PFSK-1 (cell line): ENCODE data around the gene ADAM15.

Source experiments
- FOXP2 ChIP-seq: optimal IDR thresholded peaks from 2 replicates; pipeline ENCODE3; 2011; ENCODE audit warnings: borderline replicate concordance, control low read depth, inconsistent platforms; ENCODE audit not compliant: insufficient read depth; ENCODE audit errors: extremely low read length, extremely low read depth
- POLR2AphosphoS5 ChIP-seq: IDR thresholded peaks from 2 replicates; pipeline ENCODE4 v1.6.1; 2012; ENCODE audit warnings: low read depth, mild to moderate bottlenecking, control low read depth, low read length, moderate library complexity
- SIN3A ChIP-seq: IDR thresholded peaks from 2 replicates; pipeline ENCODE4 v1.6.1; 2012; ENCODE audit warnings: mild to moderate bottlenecking, low read length, moderate library complexity, borderline replicate concordance; ENCODE audit not compliant: insufficient read depth
- TAF1 ChIP-seq: IDR thresholded peaks from 2 replicates; pipeline ENCODE4 v1.6.1; 2012; ENCODE audit warnings: low read length, control low read depth, borderline replicate concordance; ENCODE audit not compliant: insufficient read depth
- TF ChIP-seq, protein P1 (sequence below), 2 experiments: IDR thresholded peaks; 2 replicates each; pipeline versions ENCODE4 v1.6.1 to v1.8.0; 2011 to 2012; ENCODE audit warnings: low read depth in 2 of 2, low read length in 2 of 2, control low read depth in 1 of 2, inconsistent platforms in 1 of 2, mild to moderate bottlenecking in 1 of 2, moderate library complexity in 1 of 2; ENCODE audit not compliant: insufficient read depth in 1 of 2

ADAM15 gene

DNA sequence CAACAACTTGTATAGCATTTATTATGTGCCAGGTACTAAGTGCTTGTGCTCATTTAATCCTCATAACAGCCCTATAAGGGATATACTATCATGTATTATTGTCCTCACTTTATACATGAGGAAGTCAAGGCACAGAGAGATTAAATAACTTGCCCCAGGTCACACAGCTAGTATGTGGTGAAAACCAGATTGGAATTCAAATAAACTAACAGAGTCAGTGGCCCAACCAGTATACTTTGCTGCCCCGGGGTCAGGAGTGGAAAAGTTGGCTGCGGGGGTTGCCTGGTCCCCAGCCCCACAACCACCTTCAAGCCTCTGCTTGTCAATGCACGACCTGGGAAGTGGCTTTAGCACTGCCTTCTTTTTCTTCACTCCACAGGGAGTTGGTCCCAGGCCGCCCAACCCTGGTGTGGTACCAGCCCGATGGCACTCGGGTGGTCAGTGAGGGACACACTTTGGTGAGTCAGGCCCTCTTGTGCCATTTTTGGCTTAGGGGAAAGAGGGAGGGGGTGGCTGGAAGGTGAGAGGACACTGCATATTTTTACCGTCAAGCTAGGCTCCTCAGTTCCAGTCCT, 2.5 kb downstream of the ADAM15 start:
- no peak for TF ChIP-seq SIN3A
- TF ChIP-seq FOXP2 = no peak
- TF ChIP-seq, protein P1, sequence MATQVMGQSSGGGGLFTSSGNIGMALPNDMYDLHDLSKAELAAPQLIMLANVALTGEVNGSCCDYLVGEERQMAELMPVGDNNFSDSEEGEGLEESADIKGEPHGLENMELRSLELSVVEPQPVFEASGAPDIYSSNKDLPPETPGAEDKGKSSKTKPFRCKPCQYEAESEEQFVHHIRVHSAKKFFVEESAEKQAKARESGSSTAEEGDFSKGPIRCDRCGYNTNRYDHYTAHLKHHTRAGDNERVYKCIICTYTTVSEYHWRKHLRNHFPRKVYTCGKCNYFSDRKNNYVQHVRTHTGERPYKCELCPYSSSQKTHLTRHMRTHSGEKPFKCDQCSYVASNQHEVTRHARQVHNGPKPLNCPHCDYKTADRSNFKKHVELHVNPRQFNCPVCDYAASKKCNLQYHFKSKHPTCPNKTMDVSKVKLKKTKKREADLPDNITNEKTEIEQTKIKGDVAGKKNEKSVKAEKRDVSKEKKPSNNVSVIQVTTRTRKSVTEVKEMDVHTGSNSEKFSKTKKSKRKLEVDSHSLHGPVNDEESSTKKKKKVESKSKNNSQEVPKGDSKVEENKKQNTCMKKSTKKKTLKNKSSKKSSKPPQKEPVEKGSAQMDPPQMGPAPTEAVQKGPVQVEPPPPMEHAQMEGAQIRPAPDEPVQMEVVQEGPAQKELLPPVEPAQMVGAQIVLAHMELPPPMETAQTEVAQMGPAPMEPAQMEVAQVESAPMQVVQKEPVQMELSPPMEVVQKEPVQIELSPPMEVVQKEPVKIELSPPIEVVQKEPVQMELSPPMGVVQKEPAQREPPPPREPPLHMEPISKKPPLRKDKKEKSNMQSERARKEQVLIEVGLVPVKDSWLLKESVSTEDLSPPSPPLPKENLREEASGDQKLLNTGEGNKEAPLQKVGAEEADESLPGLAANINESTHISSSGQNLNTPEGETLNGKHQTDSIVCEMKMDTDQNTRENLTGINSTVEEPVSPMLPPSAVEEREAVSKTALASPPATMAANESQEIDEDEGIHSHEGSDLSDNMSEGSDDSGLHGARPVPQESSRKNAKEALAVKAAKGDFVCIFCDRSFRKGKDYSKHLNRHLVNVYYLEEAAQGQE (IDR thresholded peaks at IDR 0.05; ENCODE audit: insufficient read depth in 1 of 2, low read depth in 2 of 2, low read length in 2 of 2) = no peak
- no peak for TF ChIP-seq POLR2AphosphoS5

DNA sequence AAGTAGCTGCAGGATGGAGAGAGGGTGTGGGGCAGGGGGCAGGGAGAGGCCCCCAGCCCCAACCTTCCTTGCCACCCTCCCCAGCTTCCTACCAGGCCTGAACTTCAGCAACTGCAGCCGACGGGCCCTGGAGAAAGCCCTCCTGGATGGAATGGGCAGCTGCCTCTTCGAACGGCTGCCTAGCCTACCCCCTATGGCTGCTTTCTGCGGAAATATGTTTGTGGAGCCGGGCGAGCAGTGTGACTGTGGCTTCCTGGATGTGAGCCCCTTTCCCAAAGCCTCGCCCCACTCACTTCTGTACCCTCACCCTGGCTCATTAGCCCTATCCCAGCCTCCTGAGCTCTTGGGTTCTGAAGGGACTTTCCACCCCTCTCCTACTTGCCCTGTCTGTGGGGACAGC, 6.0 kb downstream of the ADAM15 start:
- no peak for TF ChIP-seq SIN3A

DNA sequence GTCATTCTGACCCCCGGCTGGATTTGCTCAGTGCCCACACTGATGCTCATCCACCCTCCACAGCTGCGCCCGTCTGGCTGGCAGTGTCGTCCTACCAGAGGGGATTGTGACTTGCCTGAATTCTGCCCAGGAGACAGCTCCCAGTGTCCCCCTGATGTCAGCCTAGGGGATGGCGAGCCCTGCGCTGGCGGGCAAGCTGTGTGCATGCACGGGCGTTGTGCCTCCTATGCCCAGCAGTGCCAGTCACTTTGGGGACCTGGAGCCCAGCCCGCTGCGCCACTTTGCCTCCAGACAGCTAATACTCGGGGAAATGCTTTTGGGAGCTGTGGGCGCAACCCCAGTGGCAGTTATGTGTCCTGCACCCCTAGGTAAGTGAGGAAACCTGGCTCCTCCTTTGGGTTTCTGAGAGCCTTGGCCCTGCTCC, 6.7 kb downstream of the ADAM15 start:
- TF ChIP-seq SIN3A (no peak), POLR2AphosphoS5 (no peak), FOXP2 (no peak), TAF1 (no peak)
- TF ChIP-seq, protein P1 (IDR thresholded peaks at IDR 0.05; ENCODE audit: insufficient read depth in 1 of 2, low read depth in 2 of 2, low read length in 2 of 2) = no peak

DNA sequence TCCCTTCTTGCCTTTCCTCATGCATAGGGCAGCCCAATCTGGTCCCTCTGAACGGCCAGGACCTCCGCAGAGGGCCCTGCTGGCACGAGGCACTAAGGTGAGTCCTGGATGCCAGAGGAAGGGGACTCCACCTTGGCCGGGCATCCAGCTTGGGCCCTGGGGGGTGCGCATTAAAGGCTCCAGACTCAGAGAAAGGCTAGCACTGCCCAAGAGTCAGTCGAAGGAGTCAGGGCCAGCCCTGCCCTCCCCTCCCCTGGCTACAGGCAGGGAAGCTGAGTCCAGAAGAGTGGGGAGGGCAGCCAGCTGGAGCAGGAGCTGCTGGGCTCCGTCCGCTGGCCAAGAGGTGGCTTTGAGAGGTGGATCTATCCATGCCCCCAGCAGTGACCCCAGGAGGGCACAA, 9.6 kb downstream of the ADAM15 start:
- TF ChIP-seq TAF1 (no peak), FOXP2 (no peak), SIN3A (no peak), POLR2AphosphoS5 (no peak)
- TF ChIP-seq, protein P1 (IDR thresholded peaks at IDR 0.05; ENCODE audit: insufficient read depth in 1 of 2, low read depth in 2 of 2, low read length in 2 of 2) = no peak

DNA sequence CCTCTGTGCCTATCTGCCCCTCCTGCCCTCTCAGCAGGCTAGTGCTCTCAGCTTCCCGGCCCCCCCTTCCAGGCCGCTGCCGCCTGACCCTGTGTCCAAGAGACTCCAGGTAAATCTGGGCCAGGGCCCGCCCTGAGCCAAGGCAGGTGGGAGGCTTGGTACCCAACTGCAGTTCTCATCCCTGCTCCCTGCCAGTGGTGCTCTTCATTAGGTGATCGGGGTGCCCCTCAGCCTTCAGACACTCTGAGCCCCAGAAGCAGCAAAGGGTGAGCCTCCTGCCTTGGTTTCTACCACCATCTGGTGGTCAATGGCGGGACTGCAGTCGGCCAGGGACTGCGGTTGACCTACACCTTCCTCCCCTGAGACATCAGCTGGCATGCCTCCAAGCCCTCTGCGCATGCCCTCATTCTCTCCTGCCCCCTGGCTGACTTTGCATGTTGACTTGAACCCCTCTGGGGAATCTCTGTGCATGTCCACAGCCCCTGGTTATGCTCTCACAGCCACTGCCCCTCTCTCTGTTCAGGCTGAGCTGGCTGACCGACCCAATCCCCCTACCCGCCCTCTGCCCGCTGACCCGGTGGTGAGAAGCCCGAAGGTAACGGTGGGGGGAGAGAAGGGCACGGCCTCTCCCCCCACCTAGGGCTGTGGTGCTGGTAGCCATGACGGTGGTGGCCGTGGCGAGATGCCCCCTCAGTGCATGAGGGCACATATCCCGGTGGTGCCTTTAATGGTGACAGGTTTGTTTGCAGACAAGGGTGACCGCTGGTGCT, 10.4 kb downstream of the ADAM15 start:
- TF ChIP-seq, protein P1 (IDR thresholded peaks at IDR 0.05; ENCODE audit: insufficient read depth in 1 of 2, low read depth in 2 of 2, low read length in 2 of 2) = 0 out of 4 replicates have a peak, but pooled peaks of 1 of the 2 experiments have one; percentile 12
- TF ChIP-seq TAF1 (no peak), FOXP2 (no peak)
